SK-N-SH treated with all-trans-retinoic acid at 6 μM for 48 hours (cell line): ENCODE data around the gene ADO.

Source experiments
- ATAC-seq: fragments of 200-7000 bp; cut with Tn5 transposase; 3 replicates; pipeline ENCODE4 v1.9.1; 2020; ENCODE audit warnings: mild to moderate bottlenecking, moderate library complexity
- ARNTL ChIP-seq: fragments of 450-650 bp; formaldehyde crosslinking; IDR thresholded peaks from 2 replicates; pipeline ENCODE4 v1.5.0; 2020; ENCODE audit warnings: low read depth, mild to moderate bottlenecking, moderate library complexity, borderline replicate concordance
- BACH2 ChIP-seq: fragments of 250-450 bp; sonication (Bioruptor Pico); IDR thresholded peaks from 2 replicates; pipeline ENCODE4 v1.9.0; 2021; ENCODE audit warnings: mild to moderate bottlenecking, borderline replicate concordance
- CSDC2 ChIP-seq: fragments of 250-450 bp; sonication (Bioruptor Pico); IDR thresholded peaks from 2 replicates; pipeline ENCODE4 v1.5.0; 2020; ENCODE audit warnings: mild to moderate bottlenecking, moderate library complexity
- ESRRG ChIP-seq: fragments of 250-450 bp; sonication (Bioruptor Pico); IDR thresholded peaks from 2 replicates; pipeline ENCODE4 v1.6.1; 2021; ENCODE audit warnings: mild to moderate bottlenecking
- ISL1 ChIP-seq: fragments of 250-450 bp; sonication (Bioruptor Pico); IDR thresholded peaks from 2 replicates; pipeline ENCODE4 v2.1.2; 2022; ENCODE audit warnings: mild to moderate bottlenecking, moderate library complexity
- PPARA ChIP-seq: fragments of 250-450 bp; sonication (Bioruptor Pico); IDR thresholded peaks from 2 replicates; pipeline ENCODE4 v1.5.0; 2020; ENCODE audit warnings: mild to moderate bottlenecking, borderline replicate concordance
- RARB ChIP-seq: fragments of 250-450 bp; sonication (Bioruptor Pico); IDR thresholded peaks from 2 replicates; pipeline ENCODE4 v1.8.0; 2021; ENCODE audit warnings: mild to moderate bottlenecking, moderate library complexity
- SNAI2 ChIP-seq: fragments of 250-450 bp; sonication (Bioruptor Pico); IDR thresholded peaks from 2 replicates; pipeline ENCODE4 v1.5.0; 2020; ENCODE audit warnings: mild to moderate bottlenecking, moderate library complexity
- TCF4 ChIP-seq: fragments of 250-450 bp; sonication (Bioruptor Pico); IDR thresholded peaks from 2 replicates; pipeline ENCODE4 v1.8.0; 2021; ENCODE audit warnings: mild to moderate bottlenecking, moderate library complexity, borderline replicate concordance
- TOX ChIP-seq: fragments of 250-450 bp; sonication (Bioruptor Pico); IDR thresholded peaks from 2 replicates; pipeline ENCODE4 v1.8.0; 2021; ENCODE audit warnings: mild to moderate bottlenecking, moderate library complexity, borderline replicate concordance
- ZC3H10 ChIP-seq: fragments of 250-450 bp; sonication (Bioruptor Pico); IDR thresholded peaks from 2 replicates; pipeline ENCODE4 v1.5.1; 2021; ENCODE audit warnings: mild to moderate bottlenecking, moderate library complexity
- ZFP3 ChIP-seq: fragments of 250-450 bp; sonication (Bioruptor Pico); IDR thresholded peaks from 2 replicates; pipeline ENCODE4 v1.5.0; 2020; ENCODE audit warnings: mild to moderate bottlenecking, moderate library complexity
- ZFP30 ChIP-seq: fragments of 450-650 bp; formaldehyde crosslinking; IDR thresholded peaks from 2 replicates; pipeline ENCODE4 v1.5.0; 2022; ENCODE audit warnings: mild to moderate bottlenecking, moderate library complexity
- ZNF8 ChIP-seq: fragments of 450-650 bp; formaldehyde crosslinking; IDR thresholded peaks from 2 replicates; pipeline ENCODE4 v1.5.0; 2020; ENCODE audit warnings: mild to moderate bottlenecking, moderate library complexity
- TF ChIP-seq, protein P1 (sequence below): fragments of 250-450 bp; sonication (Bioruptor Pico); IDR thresholded peaks from 2 replicates; pipeline ENCODE4 v1.5.0; 2020; ENCODE audit warnings: mild to moderate bottlenecking, moderate library complexity
- TF ChIP-seq, protein P2 (sequence below): fragments of 250-450 bp; sonication (Bioruptor Pico); IDR thresholded peaks from 2 replicates; pipeline ENCODE4 v1.8.0; 2020; ENCODE audit warnings: mild to moderate bottlenecking, moderate library complexity, borderline replicate concordance
- TF ChIP-seq, protein P3 (sequence below): fragments of 250-450 bp; sonication (Bioruptor Pico); IDR thresholded peaks from 2 replicates; pipeline ENCODE4 v1.5.1; 2020; ENCODE audit warnings: low read depth, mild to moderate bottlenecking, moderate library complexity
- TF ChIP-seq, protein P4 (sequence below): fragments of 250-450 bp; sonication (Bioruptor Pico); IDR thresholded peaks from 2 replicates; pipeline ENCODE4 v1.8.0; 2021; ENCODE audit warnings: low read depth, mild to moderate bottlenecking, moderate library complexity, borderline replicate concordance

ADO gene

DNA sequence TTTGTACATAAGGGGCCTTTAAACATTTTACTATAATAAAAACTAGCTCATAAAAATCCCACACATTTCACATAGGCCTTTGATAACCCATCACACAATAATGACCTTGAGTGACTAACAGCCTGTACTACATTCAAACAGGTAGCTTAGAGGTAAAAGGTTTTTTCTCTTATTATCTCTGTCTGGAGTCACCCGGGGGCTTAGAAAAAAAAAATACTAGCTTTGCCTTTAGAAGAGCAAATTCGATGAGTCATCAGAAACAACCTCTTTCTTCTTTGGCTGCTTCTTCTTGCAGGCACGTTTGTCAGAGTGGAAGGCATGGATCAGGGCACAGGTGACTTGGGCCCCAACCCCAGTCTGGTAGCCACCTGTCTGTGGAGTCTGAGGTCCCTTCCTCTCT, 43.4 kb upstream of the ADO start:
- ATAC-seq, result no peak

DNA sequence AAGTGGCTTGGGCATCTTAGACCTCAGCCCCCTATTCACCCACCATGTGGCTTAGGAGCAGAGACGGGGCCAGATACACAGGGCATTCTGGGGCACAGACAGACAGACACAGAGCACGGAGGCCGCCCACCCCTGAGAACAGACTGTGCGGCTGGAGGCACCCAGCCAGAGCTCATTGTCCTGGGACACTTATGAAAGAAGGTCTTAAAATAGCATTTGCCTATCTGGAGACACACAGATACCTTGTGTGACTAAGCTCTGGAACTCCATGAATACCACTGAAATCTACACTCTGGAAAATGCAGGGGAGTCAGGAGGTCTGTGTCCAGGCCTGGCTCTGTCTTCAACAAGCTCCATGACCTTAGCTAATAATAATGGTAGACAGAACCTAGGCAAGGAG, 41.4 kb upstream of the ADO start:
- TF ChIP-seq ZFP3 (CRISPR knock-in tag), result no peak
- TF ChIP-seq, protein P1, sequence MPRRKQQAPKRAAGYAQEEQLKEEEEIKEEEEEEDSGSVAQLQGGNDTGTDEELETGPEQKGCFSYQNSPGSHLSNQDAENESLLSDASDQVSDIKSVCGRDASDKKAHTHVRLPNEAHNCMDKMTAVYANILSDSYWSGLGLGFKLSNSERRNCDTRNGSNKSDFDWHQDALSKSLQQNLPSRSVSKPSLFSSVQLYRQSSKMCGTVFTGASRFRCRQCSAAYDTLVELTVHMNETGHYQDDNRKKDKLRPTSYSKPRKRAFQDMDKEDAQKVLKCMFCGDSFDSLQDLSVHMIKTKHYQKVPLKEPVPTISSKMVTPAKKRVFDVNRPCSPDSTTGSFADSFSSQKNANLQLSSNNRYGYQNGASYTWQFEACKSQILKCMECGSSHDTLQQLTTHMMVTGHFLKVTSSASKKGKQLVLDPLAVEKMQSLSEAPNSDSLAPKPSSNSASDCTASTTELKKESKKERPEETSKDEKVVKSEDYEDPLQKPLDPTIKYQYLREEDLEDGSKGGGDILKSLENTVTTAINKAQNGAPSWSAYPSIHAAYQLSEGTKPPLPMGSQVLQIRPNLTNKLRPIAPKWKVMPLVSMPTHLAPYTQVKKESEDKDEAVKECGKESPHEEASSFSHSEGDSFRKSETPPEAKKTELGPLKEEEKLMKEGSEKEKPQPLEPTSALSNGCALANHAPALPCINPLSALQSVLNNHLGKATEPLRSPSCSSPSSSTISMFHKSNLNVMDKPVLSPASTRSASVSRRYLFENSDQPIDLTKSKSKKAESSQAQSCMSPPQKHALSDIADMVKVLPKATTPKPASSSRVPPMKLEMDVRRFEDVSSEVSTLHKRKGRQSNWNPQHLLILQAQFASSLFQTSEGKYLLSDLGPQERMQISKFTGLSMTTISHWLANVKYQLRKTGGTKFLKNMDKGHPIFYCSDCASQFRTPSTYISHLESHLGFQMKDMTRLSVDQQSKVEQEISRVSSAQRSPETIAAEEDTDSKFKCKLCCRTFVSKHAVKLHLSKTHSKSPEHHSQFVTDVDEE, result no peak

More for the DNA sequence above, 43.4 kb upstream of the ADO start:
- TF ChIP-seq ZC3H10 (CRISPR knock-in tag), result no peak
- TF ChIP-seq BACH2 (CRISPR knock-in tag), result no peak
- TF ChIP-seq, protein P2, sequence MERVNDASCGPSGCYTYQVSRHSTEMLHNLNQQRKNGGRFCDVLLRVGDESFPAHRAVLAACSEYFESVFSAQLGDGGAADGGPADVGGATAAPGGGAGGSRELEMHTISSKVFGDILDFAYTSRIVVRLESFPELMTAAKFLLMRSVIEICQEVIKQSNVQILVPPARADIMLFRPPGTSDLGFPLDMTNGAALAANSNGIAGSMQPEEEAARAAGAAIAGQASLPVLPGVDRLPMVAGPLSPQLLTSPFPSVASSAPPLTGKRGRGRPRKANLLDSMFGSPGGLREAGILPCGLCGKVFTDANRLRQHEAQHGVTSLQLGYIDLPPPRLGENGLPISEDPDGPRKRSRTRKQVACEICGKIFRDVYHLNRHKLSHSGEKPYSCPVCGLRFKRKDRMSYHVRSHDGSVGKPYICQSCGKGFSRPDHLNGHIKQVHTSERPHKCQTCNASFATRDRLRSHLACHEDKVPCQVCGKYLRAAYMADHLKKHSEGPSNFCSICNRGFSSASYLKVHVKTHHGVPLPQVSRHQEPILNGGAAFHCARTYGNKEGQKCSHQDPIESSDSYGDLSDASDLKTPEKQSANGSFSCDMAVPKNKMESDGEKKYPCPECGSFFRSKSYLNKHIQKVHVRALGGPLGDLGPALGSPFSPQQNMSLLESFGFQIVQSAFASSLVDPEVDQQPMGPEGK (CRISPR knock-in tag), result no peak
- no peak for TF ChIP-seq ZFP3 (CRISPR knock-in tag)
- TF ChIP-seq CSDC2 (CRISPR knock-in tag), result no peak
- no peak for TF ChIP-seq ZFP30 (CRISPR knock-in tag)
- TF ChIP-seq TOX, result no peak
- TF ChIP-seq, protein P1, result no peak
- TF ChIP-seq, protein P3, sequence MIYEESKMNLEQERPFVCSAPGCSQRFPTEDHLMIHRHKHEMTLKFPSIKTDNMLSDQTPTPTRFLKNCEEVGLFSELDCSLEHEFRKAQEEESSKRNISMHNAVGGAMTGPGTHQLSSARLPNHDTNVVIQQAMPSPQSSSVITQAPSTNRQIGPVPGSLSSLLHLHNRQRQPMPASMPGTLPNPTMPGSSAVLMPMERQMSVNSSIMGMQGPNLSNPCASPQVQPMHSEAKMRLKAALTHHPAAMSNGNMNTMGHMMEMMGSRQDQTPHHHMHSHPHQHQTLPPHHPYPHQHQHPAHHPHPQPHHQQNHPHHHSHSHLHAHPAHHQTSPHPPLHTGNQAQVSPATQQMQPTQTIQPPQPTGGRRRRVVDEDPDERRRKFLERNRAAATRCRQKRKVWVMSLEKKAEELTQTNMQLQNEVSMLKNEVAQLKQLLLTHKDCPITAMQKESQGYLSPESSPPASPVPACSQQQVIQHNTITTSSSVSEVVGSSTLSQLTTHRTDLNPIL (CRISPR knock-in tag), result no peak
- TF ChIP-seq ARNTL (CRISPR knock-in tag), result no peak

DNA sequence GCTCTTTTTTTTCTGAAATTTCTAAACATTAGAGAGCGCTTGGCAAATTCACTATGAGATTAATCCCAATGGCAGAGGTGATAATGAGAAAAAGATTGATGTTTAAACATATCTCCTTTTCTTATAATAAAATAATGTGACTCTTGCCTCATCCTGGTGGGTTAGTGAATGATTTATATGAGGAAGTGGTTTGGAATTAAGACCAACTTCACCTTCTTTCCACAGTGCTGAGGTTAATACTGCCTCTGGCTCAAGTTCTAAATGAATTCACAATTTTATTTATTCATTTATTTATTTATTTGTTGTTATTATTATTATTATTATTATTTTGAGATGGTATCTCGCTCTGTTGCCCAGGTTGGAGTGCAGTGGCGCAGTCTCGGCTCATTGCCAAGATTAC, 40.5 kb upstream of the ADO start:
- TF ChIP-seq, protein P1, result no peak
- TF ChIP-seq TCF4 (CRISPR knock-in tag) (no peak), TOX (no peak), ESRRG (CRISPR knock-in tag) (no peak), BACH2 (CRISPR knock-in tag) (no peak), ZFP3 (CRISPR knock-in tag) (no peak), RARB (CRISPR knock-in tag) (no peak), SNAI2 (CRISPR knock-in tag) (no peak), ZC3H10 (CRISPR knock-in tag) (no peak), ARNTL (CRISPR knock-in tag) (no peak), ISL1 (no peak), PPARA (CRISPR knock-in tag) (no peak), ZNF8 (CRISPR knock-in tag) (no peak)
- TF ChIP-seq, protein P4, sequence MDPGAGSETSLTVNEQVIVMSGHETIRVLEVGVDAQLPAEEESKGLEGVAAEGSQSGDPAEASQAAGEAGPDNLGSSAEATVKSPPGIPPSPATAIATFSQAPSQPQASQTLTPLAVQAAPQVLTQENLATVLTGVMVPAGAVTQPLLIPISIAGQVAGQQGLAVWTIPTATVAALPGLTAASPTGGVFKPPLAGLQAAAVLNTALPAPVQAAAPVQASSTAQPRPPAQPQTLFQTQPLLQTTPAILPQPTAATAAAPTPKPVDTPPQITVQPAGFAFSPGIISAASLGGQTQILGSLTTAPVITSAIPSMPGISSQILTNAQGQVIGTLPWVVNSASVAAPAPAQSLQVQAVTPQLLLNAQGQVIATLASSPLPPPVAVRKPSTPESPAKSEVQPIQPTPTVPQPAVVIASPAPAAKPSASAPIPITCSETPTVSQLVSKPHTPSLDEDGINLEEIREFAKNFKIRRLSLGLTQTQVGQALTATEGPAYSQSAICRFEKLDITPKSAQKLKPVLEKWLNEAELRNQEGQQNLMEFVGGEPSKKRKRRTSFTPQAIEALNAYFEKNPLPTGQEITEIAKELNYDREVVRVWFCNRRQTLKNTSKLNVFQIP (CRISPR knock-in tag), result no peak
- TF ChIP-seq, all 23 proteins: peak for 0
- no peak for ATAC-seq

More for the DNA sequence above, 41.4 kb upstream of the ADO start:
- ATAC-seq, result no peak
